SU-DHL-6 (cell line): ENCODE results near the gene ZMIZ1.

Experiments
- H2AFZ ChIP-seq: fragments of 200-600 bp; sonication (generic); 2 replicates; pipeline ENCODE4 v1.6.1; 2014; ENCODE audit warnings: low read depth, mild to moderate bottlenecking, moderate library complexity, mixed read lengths, antibody characterized with exemption, low read length; ENCODE audit not compliant: severe bottlenecking
- H3F3A ChIP-seq: fragments of 200-600 bp; shearing (Covaris generic); 2 replicates; pipeline ENCODE4 v1.6.0; 2016; ENCODE audit warnings: antibody characterized with exemption, mild to moderate bottlenecking; ENCODE audit not compliant: insufficient read depth
- H3K27ac ChIP-seq: fragments of 200-600 bp; sonication (generic); 2 replicates; pipeline ENCODE4 v1.5.1; 2016; ENCODE audit warnings: low read depth, mild to moderate bottlenecking, low read length, moderate library complexity, mixed read lengths
- H3K27me3 ChIP-seq: fragments of 200-600 bp; sonication (generic), shearing (Covaris generic); 2 replicates; pipeline ENCODE4 v1.6.0; 2014; ENCODE audit warnings: mild to moderate bottlenecking, low read length
- H3K36me3 ChIP-seq: fragments of 200-600 bp; sonication (generic); 2 replicates; pipeline ENCODE4 v1.6.1; 2014; ENCODE audit warnings: mild to moderate bottlenecking, low read length, mixed read lengths
- H3K4me2 ChIP-seq: fragments of 300-600, 200-600 bp; shearing (Covaris generic), sonication (generic); 2 replicates; pipeline ENCODE4 v1.6.0; 2014; ENCODE audit warnings: low read length, low read depth, mild to moderate bottlenecking; ENCODE audit not compliant: poor library complexity, severe bottlenecking
- H3K4me3 ChIP-seq: fragments of 200-600 bp; sonication (generic); 2 replicates; pipeline ENCODE4 v1.5.1; 2014; ENCODE audit warnings: antibody characterized with exemption, low read length, mild to moderate bottlenecking, mixed read lengths; ENCODE audit not compliant: insufficient read depth, poor library complexity, severe bottlenecking
- H3K79me2 ChIP-seq: fragments of 200-600 bp; sonication (generic); 2 replicates; pipeline ENCODE4 v1.6.1; 2014; ENCODE audit warnings: mild to moderate bottlenecking, low read length, moderate library complexity; ENCODE audit not compliant: insufficient read depth
- H3K9ac ChIP-seq: fragments of 200-600 bp; sonication (generic); 2 replicates; pipeline ENCODE4 v1.7.0; 2014; ENCODE audit warnings: mild to moderate bottlenecking, low read length
- H3K9me2 ChIP-seq: fragments of 200-600 bp; sonication (generic); replicated peaks from 2 replicates; pipeline ENCODE4 v1.6.1; 2014; ENCODE audit warnings: low read length; ENCODE audit not compliant: insufficient read depth
- H3K9me3 ChIP-seq: fragments of 200-600 bp; sonication (generic); 2 replicates; pipeline ENCODE4 v1.6.1; 2014; ENCODE audit warnings: low read length, mixed read lengths; ENCODE audit not compliant: insufficient read depth
- H4K20me1 ChIP-seq: fragments of 200-600 bp; sonication (generic); 2 replicates; pipeline ENCODE4 v1.6.1; 2014; ENCODE audit warnings: low read depth, mild to moderate bottlenecking, antibody characterized with exemption, low read length, moderate library complexity, mixed read lengths
- CTCF ChIP-seq: fragments of 200-600 bp; sonication (generic); IDR thresholded peaks from one replicate; pipeline ENCODE4 v1.5.1; 2017; ENCODE audit warnings: antibody characterized with exemption, mild to moderate bottlenecking, low read length, moderate library complexity; ENCODE audit not compliant: insufficient read depth, poor library complexity, severe bottlenecking
- EZH2phosphoT487 ChIP-seq: fragments of 200-600 bp; sonication (generic), shearing (Covaris generic); conservative IDR thresholded peaks from 2 replicates; pipeline ENCODE4 v1.6.1; 2018; ENCODE audit warnings: mild to moderate bottlenecking, antibody characterized with exemption, low read length, moderate library complexity, mixed read lengths

Gene ZMIZ1

GRCh38 chr10:79176949-79177602 lies 108.3 kb downstream of the ZMIZ1 start:
- no peak overlapping the region for H3K4me3 ChIP-seq
- H2AFZ ChIP-seq: no peak overlapping the region
- no peaks in the 10 kb centered on the region for H3K36me3 ChIP-seq
- no peaks in the 10 kb centered on the region for H3K9me3 ChIP-seq
- H3K9me2 ChIP-seq: no peaks in the 10 kb centered on the region
- no peaks in the 10 kb centered on the region for H3K79me2 ChIP-seq
- no peaks in the 10 kb centered on the region for H3K27me3 ChIP-seq
- H3K4me2 ChIP-seq: no peak overlapping the region
- no peak overlapping the region for H3K9ac ChIP-seq
- H4K20me1 ChIP-seq: no peaks in the 10 kb centered on the region
- no peaks in the 10 kb centered on the region for H3F3A ChIP-seq
- TF ChIP-seq CTCF (no peak), EZH2phosphoT487 (no peak)
- H3K27ac ChIP-seq: no peak overlapping the region

GRCh38 chr10:79178070-79178576 lies 109.4 kb downstream of the ZMIZ1 start:
- Histone ChIP-seq H3K4me3 (no peak overlapping the region), H3F3A (no peaks in the 10 kb centered on the region), H3K9me2 (no peaks in the 10 kb centered on the region), H2AFZ (no peak overlapping the region), H3K9ac (no peak overlapping the region), H3K36me3 (no peaks in the 10 kb centered on the region), H3K27ac (no peak overlapping the region), H3K79me2 (no peaks in the 10 kb centered on the region), H3K9me3 (no peaks in the 10 kb centered on the region), H3K4me2 (no peak overlapping the region), H3K27me3 (no peaks in the 10 kb centered on the region), H4K20me1 (no peaks in the 10 kb centered on the region)
- no peak for TF ChIP-seq EZH2phosphoT487
- TF ChIP-seq CTCF: no peak

- Histone ChIP-seq H3K27me3 (no peaks in the 10 kb centered on the region), H4K20me1 (no peaks in the 10 kb centered on the region), H3K9me3 (no peaks in the 10 kb centered on the region), H2AFZ (no peak overlapping the region), H3K79me2 (no peaks in the 10 kb centered on the region), H3K9ac (no peak overlapping the region), H3K27ac (no peak overlapping the region), H3K4me2 (no peak overlapping the region), H3F3A (no peaks in the 10 kb centered on the region), H3K36me3 (no peaks in the 10 kb centered on the region), H3K9me2 (no peaks in the 10 kb centered on the region), H3K4me3 (no peak overlapping the region)
- TF ChIP-seq CTCF (no peak), EZH2phosphoT487 (no peak)
Observed at GRCh38 chr10:79178614-79179163, 109.9 kb downstream of the ZMIZ1 start.
